ENCODE measurements around the gene IQCB1.
"Not testable (repeated sequence)": the region's sequence is repeated elsewhere in the genome, so short reads cannot be mapped to it uniquely, and the experiment has no call there.

IQCB1 gene

GRCh38 chr3:121743106-121743505 is 91.8 kb downstream of the IQCB1 start:
- DNase-seq: not testable (repeated sequence)

- no peak for DNase-seq
Measured at GRCh38 chr3:121740896-121741295, 94.0 kb downstream of the IQCB1 start.

- no peak for DNase-seq
Measured at GRCh38 chr3:121739902-121740301, 95.0 kb downstream of the IQCB1 start.

- no peak for DNase-seq
Measured at GRCh38 chr3:121737644-121738043, 97.2 kb downstream of the IQCB1 start.

- no peak for DNase-seq
Measured at GRCh38 chr3:121736112-121736511, 98.7 kb downstream of the IQCB1 start.

- DNase-seq: no peak
Measured at GRCh38 chr3:121735047-121735696, 99.7 kb downstream of the IQCB1 start.

GRCh38 chr3:121730940-121731687 is 103.7 kb downstream of the IQCB1 start:
- DNase-seq: no peak

GRCh38 chr3:121724130-121724529 is 110.7 kb downstream of the IQCB1 start:
- DNase-seq: no peak

GRCh38 chr3:121723485-121723884 is 111.4 kb downstream of the IQCB1 start:
- no peak for DNase-seq

- DNase-seq: no peak
Measured at GRCh38 chr3:121722411-121722810, 112.4 kb downstream of the IQCB1 start.

- no peak for DNase-seq
Measured at GRCh38 chr3:121720163-121720562, 114.7 kb downstream of the IQCB1 start.

Data from DMS79 (cell line).